Measurements from ENCODE around the gene C5orf46.

- TF ChIP-seq CTCF (IDR thresholded peaks at IDR 0.05; ENCODE audit: insufficient read depth, low read depth, low read length) (no peak), EZH2 (IDR thresholded peaks at IDR 0.05; ENCODE audit: insufficient read depth, low read length) (no peak)
These were observed 21.6 kb upstream of the C5orf46 start for GRCh38 chr5:147927901-147928300.
